Fibroblast of lung (primary cell): Measurements from ENCODE around the gene FGGY.

Source experiments
- EZH2 ChIP-seq: IDR thresholded peaks from 2 replicates; pipeline ENCODE4 v1.5.1; 2012; ENCODE audit warnings: low read length, control low read depth, mild to moderate bottlenecking; ENCODE audit errors: missing control alignments
- TF ChIP-seq, protein P1 (sequence below), 2 donors: IDR thresholded peaks in 1 of 2; conservative IDR thresholded peaks in 1 of 2; 1 replicate in 1 of 2; 2 replicates in 1 of 2; pipeline ENCODE4 v1.5.1; 2011 to 2012; ENCODE audit warnings: low read length in 2 of 2, control low read depth in 1 of 2, inconsistent platforms in 1 of 2, low read depth in 1 of 2, mild to moderate bottlenecking in 1 of 2

DNA sequence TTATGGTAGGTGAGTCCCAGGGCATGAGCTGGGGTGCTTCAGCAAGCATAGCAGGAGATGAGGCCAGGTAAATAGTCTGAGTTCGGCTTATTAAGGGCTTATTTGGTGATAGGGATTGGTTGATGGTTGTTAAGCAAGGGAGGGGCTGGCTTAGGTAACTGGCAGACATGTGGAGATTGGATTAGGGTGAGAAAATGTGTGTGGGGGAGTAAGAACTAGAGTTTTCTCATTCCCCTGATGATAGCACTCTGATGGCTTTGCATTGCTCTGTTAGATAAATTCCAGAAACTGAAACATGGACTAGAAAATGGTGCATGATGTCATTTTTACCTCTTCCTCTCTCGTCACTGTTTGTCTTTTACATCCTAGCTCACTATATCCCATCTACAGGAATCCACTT, 53.6 kb downstream of the FGGY start:
- TF ChIP-seq, protein P1, sequence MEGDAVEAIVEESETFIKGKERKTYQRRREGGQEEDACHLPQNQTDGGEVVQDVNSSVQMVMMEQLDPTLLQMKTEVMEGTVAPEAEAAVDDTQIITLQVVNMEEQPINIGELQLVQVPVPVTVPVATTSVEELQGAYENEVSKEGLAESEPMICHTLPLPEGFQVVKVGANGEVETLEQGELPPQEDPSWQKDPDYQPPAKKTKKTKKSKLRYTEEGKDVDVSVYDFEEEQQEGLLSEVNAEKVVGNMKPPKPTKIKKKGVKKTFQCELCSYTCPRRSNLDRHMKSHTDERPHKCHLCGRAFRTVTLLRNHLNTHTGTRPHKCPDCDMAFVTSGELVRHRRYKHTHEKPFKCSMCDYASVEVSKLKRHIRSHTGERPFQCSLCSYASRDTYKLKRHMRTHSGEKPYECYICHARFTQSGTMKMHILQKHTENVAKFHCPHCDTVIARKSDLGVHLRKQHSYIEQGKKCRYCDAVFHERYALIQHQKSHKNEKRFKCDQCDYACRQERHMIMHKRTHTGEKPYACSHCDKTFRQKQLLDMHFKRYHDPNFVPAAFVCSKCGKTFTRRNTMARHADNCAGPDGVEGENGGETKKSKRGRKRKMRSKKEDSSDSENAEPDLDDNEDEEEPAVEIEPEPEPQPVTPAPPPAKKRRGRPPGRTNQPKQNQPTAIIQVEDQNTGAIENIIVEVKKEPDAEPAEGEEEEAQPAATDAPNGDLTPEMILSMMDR (conservative IDR thresholded peaks at IDR 0.05 in 1 of 2, IDR thresholded peaks at IDR 0.05 in 1 of 2; ENCODE audit: low read depth in 1 of 2, low read length in 2 of 2): no peak
- TF ChIP-seq EZH2: no peak
